Measurements from ENCODE around the gene EXOC3L4.

EXOC3L4 gene

DNA sequence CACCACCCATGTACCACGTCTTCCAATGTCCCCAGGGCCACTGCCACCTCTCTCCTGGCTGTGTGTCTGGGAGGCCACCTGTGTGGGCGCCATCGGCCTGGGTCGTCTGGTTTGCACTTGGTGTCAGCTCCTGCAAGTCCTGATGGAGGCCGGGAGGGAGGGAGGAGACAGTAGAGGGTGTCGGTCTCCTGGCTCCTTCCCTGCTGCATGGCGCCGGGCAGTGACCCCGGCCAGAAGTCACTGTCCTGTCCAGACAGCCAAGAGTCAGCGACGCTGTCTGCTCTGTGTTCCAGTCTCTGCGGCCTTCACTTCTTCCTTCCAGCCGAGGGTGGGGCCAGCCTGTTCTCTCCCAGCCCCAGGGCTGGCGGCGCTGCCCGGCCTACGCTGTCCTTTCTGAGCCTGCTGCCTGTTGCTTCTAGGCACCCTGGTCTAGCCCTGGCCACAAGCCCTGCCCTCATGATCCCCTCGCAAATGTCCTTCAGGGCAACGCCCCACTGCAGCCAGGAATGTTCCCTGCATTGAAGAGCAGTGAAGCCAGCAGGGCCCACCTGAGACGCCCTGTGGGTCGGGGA, 23.5 kb upstream of the EXOC3L4 start:
- DNase-seq (ENCODE audit: low spot score), result no peak

DNA sequence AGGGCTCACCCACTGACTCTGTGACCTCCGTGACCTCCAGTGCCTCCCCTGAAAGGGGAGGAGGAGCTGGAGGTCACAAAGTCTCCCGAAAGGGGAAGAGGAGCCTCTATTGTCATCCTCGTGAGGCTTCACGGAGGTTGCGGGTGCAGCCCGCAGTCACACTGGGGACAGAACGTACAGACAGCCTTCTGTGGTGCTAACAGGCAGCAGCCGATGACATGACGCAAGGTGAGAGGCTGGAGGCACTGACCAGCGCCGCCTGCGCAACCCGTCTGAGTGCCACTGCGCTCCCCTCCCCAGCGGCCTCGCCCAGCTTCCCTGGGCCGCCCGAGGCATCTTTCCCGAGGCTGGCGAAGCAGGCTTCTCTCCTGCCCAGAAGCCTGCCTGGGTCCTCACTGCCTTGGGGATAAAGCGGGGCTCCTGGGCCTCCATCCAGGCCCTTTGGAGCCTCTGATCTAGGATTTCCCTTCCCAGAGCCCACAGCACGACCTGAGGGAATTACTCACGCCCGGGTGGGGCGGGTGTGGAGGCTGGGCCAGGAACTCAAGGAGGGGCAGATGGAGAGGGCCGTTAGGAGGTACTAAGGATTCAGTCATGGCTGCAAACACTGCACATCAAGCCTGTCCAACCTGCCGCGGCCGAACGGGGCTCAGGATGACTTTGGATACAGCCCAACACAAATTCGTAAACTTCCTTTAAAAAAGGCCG, 22.8 kb upstream of the EXOC3L4 start:
- DNase-seq (ENCODE audit: low spot score), result no peak

DNA sequence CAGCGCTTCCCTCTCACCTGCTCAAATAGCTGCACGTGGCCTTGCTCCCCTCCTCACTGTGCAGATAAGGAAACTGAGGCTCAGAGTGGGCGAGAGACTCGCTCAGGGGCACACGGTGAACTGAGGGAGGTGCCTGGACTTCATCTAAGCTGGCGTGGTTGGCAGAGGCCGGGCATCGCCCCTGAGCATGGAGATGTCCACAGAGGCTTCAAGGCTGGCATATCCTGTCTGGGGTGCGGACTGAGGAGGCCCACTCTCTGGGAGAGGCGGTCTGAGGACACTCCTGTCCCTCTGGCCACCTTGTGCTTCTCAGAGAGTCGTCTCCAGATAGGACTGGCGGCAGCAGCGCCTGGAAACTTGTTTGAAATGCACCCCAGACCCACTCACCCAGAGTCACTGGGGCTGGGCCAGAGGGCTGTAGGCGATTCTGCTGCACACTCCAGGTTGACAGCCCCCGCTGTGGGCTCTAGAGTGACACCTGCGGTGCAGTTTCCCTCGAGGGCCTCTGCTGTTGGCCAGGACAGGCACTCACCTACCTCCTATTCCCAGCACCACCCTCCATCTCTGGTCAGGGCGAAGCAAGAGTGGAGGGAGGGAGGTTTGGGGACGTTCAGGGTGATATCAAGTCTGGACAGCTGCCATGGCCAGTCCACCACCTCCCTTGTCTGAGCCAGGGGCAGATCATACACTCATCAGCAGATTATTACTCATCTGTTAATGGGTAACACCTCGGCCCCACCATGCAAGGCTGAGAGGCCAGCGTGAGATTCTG, 21.7 kb upstream of the EXOC3L4 start:
- no peak for DNase-seq (ENCODE audit: low spot score)

DNA sequence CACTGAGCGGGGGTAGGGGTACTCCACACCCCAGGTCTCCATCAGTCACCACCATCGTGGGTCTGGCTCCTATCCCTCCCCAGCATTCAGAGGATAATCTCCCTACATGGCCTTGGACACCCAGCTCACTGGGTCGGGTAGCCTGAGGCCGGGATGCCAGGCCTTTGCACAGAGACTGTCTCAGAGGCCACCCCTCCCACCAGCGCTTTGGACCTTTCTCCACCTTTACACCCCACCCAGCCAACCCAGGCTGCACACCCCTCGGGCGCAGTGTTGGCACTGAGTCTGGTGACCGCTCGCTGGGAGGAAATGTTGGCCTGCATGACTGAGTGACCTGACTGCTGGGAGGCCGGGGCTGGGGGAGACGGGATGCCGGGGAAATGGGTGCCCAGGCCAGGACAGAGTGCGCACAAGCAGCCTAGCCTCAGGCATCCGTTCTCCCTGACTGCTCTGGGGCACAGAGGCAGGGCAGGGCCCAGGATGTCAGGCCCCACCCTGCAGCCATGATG, 21.1 kb upstream of the EXOC3L4 start:
- no peak for DNase-seq (ENCODE audit: low spot score)

DNA sequence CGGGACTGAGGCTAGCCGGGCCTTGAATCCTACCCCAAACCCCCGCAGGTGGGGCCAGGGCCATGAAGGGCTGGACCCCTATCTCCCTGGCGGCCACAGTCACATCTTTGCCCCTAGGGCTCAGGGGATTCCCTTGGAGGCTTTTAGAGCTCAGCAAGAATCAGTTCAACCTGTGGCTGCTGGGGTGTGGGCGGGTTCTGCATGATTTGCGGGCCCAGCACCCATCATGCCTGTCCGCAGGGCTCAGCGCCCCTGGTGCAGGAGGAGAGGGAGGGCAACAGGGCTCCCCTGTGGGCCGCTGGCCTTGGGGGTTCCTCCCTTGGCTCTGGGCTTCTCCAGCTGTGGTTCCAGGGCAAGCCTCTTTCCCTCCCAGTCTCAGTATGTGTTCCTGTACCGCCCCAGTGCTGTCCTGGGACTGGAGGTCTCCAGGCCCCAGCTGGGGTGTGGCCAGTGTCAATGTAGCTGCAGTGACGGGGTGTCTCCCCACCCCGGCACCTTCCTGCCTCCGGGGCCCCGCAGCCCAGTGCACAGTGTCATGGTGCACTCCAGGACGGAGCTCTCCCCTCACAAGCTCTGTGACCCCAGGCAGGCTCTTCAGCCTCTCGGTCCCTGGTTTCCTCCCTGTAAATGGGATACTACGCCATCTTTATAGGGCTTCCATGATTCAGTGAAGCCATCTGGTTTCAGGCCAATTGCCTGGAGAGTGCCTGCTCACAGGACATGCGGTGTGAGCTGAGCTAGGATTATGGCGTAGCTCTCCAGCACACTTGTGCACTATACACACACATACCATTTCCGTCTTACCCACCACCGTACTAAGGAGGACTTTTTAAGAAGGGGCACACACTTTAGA, 20.4 kb upstream of the EXOC3L4 start:
- DNase-seq (ENCODE audit: low spot score), result no peak

DNA sequence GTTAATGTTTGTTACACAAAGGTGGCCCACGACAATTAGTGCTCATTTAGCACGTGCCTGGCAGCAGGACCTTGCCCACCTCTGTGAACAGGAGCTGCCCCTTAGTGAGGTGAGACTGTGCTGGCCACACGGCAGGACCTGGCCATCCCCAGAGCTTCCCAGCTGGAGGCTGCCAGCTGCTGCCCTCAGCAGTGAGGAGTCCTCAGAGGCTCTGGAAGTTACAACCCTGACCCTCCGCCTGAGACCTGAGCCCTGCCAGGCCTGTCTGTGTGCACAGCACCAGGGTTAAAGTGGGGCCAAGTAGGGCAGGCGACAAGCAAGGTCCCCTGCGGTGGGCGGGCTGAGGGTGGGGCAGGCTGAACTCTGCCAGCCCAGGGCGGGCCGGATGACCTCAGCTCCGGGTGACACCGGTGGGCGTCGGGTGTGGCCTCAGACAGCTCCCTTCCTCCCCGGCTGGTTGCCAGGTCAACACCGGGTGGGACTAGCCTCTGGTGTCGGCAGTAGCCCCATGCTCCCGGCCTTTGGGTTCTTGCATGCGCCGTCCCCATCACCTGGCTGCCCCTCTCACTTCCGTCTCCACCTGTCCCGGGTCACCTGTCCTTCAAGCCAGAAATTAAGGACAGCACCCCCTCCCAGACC, 19.7 kb upstream of the EXOC3L4 start:
- DNase-seq (ENCODE audit: low spot score), result no peak

DNA sequence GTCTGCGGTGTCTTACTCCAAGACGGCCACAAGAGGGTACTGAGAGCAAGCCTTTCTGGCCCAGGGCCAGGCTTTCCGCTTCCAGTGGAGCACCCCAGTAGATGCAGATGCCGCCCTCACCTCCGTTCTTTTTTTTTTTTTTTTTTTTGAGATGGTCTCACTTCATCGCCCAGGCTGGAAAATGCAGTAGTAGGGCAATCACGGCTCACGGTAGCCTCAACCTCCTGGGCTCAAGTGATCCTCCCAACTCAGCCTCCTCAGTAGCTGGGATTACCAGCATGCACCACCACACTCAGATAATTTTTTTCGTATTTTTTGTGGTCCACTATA, 16.1 kb upstream of the EXOC3L4 start:
- peak; percentile 90 for DNase-seq (ENCODE audit: low spot score)

DNA sequence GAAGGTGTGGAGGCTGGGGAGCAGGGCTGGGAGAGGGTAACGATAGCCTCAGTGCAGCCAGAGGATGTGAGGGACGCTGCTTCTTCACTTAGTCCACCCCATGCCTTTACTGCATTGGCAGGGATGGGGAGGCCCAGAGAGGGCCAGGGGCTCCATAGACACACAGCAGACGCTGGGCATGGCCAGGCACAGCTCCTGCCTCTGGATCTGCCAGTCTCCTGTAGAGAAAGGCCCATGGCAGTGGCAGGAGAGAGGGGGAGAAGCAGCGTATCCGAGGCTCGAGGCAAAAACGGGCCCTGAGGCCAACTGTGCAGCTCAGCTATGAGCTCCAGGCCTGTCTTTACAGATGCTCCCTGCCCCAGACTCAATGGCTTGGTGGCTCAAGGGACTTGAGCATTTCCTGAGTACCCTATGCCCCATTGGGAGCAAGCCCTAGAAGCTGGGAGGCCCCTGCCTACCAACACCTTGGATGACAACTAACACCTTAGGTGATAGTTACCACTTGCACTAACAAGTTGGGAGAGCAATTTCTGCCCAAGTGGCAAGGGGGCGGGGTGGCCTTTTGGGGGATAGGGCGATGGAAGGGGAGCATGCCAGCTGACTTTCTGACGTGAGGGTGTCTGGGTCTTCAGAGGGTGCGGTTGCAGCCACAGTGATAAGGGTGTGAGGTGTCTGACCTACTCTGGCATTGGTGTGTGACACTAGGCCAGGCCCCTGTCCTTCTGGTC, 15.5 kb upstream of the EXOC3L4 start:
- DNase-seq (ENCODE audit: low spot score), result no peak

DNA sequence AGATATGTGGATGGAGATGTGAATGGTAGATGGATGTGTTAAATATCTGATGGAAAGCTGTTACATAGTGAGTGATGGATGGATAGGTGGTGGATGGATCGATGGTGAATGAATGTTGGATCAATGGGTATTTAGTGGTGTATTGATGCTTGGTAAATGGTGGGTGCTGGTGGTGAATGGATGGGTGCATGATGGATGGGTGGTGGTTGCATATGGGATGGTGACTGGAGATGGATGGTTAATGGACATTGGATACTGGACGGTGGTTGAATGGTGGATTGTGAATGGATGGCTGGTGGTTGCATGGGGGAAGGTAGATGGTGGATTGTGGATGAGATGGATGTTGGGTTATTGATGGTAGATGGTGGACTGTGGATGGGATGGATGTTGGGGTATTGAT, 12.6 kb upstream of the EXOC3L4 start:
- no peak for DNase-seq (ENCODE audit: low spot score)

DNA sequence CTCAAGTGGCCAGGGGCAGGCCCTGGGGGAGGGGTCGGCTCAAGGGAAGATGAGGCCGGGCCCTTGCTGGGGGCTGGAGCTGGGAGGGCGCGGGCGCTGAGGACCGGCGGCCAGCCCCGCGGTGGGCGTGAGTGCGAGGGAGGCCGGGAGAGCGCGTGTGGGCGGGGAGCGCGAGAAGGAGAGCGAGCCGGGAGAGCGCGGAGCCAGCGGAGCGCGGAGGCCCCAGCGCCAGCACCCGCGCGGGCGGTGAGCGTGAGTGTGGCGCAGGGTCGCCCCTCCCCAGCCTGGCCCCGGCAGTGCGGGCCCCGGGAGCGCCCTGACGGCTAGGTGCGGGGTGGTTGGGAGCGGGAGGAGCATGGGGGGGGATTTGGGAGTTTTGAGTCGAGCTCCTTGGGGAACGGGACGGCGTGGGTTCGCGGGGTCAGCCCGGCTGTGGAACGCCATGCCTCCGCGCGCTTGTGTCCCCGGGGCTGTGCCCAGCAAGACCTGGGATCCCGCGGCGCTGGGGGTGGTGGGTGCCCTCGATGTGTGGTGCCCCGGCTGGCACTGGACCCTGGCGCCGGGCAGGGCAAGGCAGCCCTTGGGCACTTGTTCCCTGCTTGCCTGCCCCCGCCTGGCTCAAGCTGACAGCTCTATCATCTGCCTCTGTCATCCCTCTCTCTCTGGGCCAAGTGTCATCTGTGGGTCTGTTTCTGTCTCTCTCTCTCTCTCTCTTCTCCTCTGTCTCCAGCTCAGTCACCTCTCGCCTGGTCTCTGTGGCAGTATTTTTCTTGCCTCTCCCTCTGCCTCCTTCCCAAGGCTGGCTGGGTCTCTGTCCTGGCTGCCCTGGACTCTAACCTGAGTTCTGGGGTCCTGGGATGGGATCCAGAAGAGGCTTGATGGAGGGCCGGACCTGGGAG, 10.3 kb upstream of the EXOC3L4 start, which contains the start of gene LBHD2:
TSS of gene LBHD2 (plus strand) at position 190 of the 899 bp plus-strand sequence. CDS start 1,803 bp downstream, outside the sequence.
- no peak for DNase-seq (ENCODE audit: low spot score)

DNA sequence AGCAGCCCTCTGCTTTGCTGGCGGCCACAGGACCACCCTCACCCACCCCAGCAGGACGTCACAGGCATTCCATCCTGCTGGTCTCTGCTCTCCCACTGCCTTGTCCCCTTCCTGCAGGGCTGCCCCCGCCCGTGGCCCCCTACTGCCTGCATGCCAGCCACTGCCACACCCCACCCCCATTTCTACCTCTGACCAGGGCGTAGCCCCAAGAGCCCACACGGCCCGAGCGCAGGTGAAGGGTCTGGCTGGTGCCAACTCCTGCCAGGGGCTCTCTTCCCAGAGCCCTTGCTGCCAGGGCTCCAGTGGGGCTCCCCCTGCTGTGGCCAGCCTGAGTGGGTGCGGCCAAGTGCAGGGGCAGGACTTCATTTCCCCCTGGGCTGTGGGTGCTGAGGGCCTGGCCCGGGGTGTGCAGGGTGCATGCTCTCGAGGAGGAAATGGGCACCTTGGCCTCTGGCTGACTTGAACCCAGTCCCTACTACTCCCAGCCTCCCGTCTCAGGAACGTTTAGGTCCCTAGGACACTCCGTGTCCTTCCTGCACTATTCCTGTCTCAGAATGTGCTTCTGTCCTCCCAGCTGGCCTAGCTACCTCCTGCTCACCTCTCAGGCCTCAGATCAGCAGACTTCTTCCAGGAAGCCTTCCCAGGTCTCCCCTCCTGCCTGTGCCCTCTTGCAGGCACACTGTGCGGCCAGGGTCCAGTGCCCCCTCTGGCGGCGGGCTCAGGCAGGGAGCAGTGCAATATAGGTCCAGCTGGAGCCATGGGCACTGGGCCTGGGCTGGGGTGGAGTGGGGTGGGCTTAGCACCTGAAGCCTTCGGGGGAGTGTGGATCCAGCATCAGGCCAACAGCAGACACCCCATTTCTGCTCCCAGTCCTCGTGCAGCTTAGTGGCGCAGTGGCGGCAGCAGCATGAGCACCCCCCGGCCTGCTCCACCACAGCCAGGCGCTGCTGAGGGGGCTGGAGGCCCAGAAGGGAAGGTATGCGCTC, 9.1 kb upstream of the EXOC3L4 start:
- DNase-seq (ENCODE audit: low spot score), result no peak

DNA sequence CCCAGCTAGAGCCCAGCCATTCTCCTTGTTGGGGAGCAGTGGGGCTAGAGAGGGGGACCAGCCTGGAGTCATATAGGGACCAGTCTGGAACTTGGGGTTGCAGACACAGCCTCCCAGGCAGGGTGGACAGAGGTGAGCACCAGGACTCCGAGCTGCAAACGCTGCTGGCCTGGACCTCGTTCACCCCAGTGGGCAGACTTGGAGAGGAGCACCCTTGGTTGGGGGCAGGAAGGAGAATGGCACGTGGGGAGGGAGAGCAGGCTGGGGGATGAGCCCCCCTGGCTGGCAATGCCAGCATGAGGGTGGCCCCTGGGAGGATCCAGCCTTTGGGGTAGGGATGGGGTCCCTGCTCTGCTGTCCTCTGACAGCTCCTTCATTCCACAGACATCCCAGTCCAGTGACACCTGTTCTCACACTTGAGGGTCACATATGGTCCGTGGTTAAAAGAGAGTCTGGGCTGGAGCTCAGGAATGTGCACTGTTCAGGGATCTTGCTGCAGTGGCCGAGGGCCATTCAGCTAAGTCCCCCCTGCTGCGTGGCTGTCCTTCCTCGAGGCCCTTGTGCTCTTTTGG, 7.7 kb upstream of the EXOC3L4 start:
- no peak for DNase-seq (ENCODE audit: low spot score)

DNA sequence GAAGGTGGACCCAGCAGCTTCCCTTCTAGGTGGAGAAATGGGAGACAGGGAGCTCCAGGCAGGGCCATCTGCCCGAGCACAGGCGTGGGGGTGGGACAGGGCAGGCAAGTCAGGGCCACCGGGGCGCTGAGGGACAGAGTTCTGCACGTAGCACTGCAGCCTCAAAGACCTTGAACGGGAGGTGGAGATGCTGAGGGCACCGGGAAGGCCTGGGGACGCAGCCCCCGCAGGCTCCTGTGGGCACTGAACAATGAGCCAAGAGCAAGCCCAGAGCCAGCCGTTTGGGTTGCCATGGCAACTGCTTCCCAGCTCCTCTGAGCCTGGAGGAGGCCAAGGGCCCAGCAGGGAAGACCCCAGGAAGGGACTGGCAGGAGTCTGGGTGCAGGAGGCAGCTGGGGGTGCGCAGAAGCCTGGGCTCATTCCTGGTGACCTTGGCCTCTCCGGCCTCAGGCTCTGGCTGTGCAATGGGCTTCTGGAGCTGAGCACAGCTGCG, 7.1 kb upstream of the EXOC3L4 start:
- no peak for DNase-seq (ENCODE audit: low spot score)

DNA sequence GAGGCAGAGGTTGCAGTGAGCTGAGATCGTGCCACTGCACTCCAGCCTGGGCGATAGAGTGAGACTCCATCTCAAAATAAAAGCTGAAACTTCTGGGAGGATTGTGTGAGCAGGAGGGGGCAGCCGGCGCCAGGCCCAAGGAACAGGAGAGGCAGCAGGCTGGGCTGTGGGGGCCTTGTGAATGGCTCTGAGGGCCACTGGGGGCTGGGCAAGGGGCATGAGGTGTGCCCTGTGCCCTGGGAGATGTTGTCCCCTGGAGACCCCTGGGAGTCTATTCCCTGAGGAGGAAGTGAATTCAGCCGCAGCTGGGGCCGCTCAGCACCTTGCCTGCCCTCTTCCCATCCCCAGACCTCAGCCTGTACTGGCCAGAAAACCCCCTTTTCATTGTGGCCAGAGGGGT, 5.6 kb upstream of the EXOC3L4 start:
- DNase-seq (ENCODE audit: low spot score), result no peak

DNA sequence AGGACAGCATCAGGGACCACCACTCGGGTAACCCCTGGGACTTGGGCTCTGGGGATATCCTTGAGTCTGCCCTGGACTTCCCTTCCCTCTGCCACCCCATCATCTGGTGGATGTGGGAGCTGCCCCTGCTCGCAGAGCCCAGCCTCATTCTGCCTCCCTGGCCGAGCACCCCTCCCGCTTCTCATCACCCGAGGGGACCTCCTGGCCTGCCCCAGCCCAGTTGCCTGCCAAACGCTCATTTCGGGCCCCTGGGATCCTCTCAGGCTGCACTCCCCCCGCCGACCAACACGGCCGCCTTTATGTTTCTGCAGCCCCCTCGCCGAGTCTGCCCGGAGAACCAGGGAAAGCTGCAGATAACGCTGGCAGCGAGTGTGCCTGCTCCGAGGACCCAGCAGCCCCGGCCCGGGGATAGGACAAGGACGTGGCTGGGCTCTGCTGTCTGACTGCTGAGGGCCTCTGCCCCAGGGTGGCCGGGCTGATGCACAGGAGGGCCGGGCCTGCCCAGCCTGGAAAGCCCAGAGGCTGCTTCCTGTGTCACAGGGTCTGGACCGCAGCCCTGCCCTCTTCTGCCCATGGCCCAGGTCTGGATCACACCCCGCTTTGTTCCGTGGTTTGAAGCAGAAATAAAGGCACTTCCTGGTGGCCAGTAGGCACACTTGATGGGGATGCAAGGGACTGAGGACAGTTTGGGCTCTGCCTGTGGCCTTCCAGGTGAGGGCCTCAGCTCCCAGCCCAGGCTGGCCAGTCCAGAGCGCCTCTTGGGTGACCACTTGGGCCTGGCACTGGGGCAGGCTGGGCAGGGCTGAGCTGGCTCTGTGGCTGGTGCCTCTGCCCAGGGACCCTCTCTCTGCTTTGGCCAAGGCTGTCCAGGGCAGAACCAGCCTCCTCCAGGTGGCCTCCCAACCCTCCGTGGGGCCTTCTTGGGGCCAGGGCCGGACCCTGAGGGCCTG, 4.9 kb upstream of the EXOC3L4 start:
- no peak for DNase-seq (ENCODE audit: low spot score)

DNA sequence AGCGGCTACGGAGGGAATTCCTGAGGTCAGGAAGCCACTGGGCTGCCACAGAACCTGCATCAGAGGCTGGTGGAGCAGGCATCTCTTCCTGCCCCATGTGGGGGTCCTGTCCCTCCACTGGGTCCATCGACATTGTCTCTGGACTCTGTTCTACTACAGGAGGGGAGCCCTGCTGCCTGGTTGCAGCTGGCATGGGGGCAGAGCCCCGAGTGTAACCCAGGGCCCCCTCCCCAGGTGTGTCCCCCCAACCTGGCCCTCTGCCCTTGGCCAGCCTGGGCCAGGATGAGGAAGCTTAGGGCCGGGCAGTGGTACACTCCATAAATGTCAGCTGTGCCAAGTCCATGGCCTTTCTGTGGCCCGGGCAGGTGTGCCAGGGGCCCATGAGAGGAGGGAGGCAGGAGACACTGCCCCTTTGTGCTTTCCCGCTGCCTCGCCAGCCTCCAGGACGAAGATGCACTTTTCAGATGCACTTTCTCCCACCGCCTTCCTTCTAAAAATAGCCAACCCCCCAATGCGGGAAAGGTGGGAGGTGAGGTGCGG, 4.0 kb upstream of the EXOC3L4 start:
- DNase-seq (ENCODE audit: low spot score), result no peak

Measured in RKO (cell line).